ENCODE data around the gene TMEM61. TPM values are rescaled to one million over a fixed set of nuclear protein-coding genes. Genes with fewer than 3 reads are reported as not detected.
"Not testable (repeated sequence)": the region's sequence is repeated elsewhere in the genome, so short reads cannot be mapped to it uniquely, and the experiment has no call there.

The TMEM61 gene
- 10 to 100 TPM in 1 of 4 donors, 1 to 10 TPM in 3; 7.1 to 24.8 (median 8.5) TPM for total RNA-seq

GRCh38 chr1:54980528-54981241 lies at the start of gene TMEM61:
TMEM61 (plus strand) TSS chr1:54980628; CDS start chr1:54981066, 438 bp downstream.
- H3K4me1 ChIP-seq = peaks cover 0 to 17% (median 7%) of the 10 kb centered on the region in 4 donors
- peak; percentile 53 for DNase-seq
- in situ Hi-C loops (cut with MboI; ENCODE audit: low pct_ligation_motif_present in 1 of 4, low pct_unique_long_range_greater_than_20kb in 1 of 4, low sequenced_read_pairs in 3 of 4) = no loop called here

GRCh38 chr1:54931275-54931840 lies 49.1 kb upstream of the TMEM61 start:
- 78 to 100% methylated on average over 1 of the region's 1 CpG for WGBS, 2 donors (ENCODE audit: low coverage in 1 of 2)
- intact Hi-C loops (cut with DNase I; ENCODE audit: low total_unique reads) = no loop called here
- Histone ChIP-seq H3K36me3 (no peaks in the 10 kb centered on the region), H3K27ac (no peak overlapping the region), H3K4me1 (no peaks in the 10 kb centered on the region), H3K27me3 (no peaks in the 10 kb centered on the region), H3K4me3 (no peak overlapping the region), H3K9me3 (no peaks in the 10 kb centered on the region)
- DNase-seq = no peak
- in situ Hi-C loops (cut with MboI; ENCODE audit: low pct_ligation_motif_present in 1 of 4, low pct_unique_long_range_greater_than_20kb in 1 of 4, low sequenced_read_pairs in 3 of 4) = no loop called here
- TF ChIP-seq EP300 (IDR thresholded peaks at IDR 0.05; ENCODE audit: low read depth) (no peak), POLR2A (IDR thresholded peaks at IDR 0.05) (no peak), POLR2AphosphoS5 (IDR thresholded peaks at IDR 0.05) (no peak), CTCF (IDR thresholded peaks at IDR 0.05) (no peak)

More at GRCh38 chr1:54980528-54981241, at the start of gene TMEM61:
- WGBS, 2 donors (ENCODE audit: low coverage in 1 of 2) = 25% methylated on average over 27 of the region's 69 CpGs; no CpG with 5 or more reads in 1 of the 2 donors
- Histone ChIP-seq H3K36me3 (no peaks in the 10 kb centered on the region), H3K27me3 (peaks cover 27% of the 10 kb centered on the region), H3K27ac (peak within 1 kb of the TSS; percentile 51 to 73 (median 71)), H3K4me3 (peak within 1 kb of the TSS; percentile 20 to 60 (median 42)), H3K9me3 (no peaks in the 10 kb centered on the region)
- intact Hi-C loops (cut with DNase I; ENCODE audit: low total_unique reads) = no loop called here
- TF ChIP-seq CTCF (IDR thresholded peaks at IDR 0.05) (no peak), POLR2AphosphoS5 (IDR thresholded peaks at IDR 0.05) (peak in 1 of 3 donors; percentile 46), POLR2A (IDR thresholded peaks at IDR 0.05) (peak; percentile 33)

- H3K27me3 ChIP-seq; H3K9me3 ChIP-seq; DNase-seq; H3K27ac ChIP-seq; in situ Hi-C loops (cut with MboI; ENCODE audit: low pct_ligation_motif_present in 1 of 4, low pct_unique_long_range_greater_than_20kb in 1 of 4, low sequenced_read_pairs in 3 of 4); H3K36me3 ChIP-seq; intact Hi-C loops (cut with DNase I; ENCODE audit: low total_unique reads); H3K4me3 ChIP-seq; H3K4me1 ChIP-seq: not testable (repeated sequence)
- 88 to 92% methylated on average over 2 to 6 of the region's 6 CpGs for WGBS, 2 donors (ENCODE audit: low coverage in 1 of 2)
Observed at GRCh38 chr1:54934081-54934480, 46.3 kb upstream of the TMEM61 start.

- no peaks in the 10 kb centered on the region for H3K27me3 ChIP-seq
- TF ChIP-seq CTCF (IDR thresholded peaks at IDR 0.05) = no peak
- TF ChIP-seq EP300 (IDR thresholded peaks at IDR 0.05; ENCODE audit: low read depth) = no peak
- TF ChIP-seq POLR2AphosphoS5 (IDR thresholded peaks at IDR 0.05) = no peak
- peaks cover 0 to 4% (median 0%) of the 10 kb centered on the region in 4 donors for H3K4me1 ChIP-seq
- DNase-seq = no peak
- no peaks in the 10 kb centered on the region for H3K36me3 ChIP-seq
- in situ Hi-C loops (cut with MboI; ENCODE audit: low pct_ligation_motif_present in 1 of 4, low pct_unique_long_range_greater_than_20kb in 1 of 4, low sequenced_read_pairs in 3 of 4) = no loop called here
- H3K27ac ChIP-seq = no peak overlapping the region
- H3K9me3 ChIP-seq = no peaks in the 10 kb centered on the region
- no peak overlapping the region for H3K4me3 ChIP-seq
- intact Hi-C loops (cut with DNase I; ENCODE audit: low total_unique reads) = no loop called here
Observed at GRCh38 chr1:54934869-54935268, 45.6 kb upstream of the TMEM61 start.
